AG09319 (cell line): Measurements from ENCODE around the gene ADAMTS8.

Experiments used
- DNase-seq: peaks from one replicate; pipeline ENCODE4 v3.0.0-alpha.2; 2010; ENCODE audit warnings: low read depth; ENCODE audit errors: extremely low read depth
- CTCF ChIP-seq: IDR thresholded peaks from 2 replicates; pipeline ENCODE4 v1.5.1; 2011; ENCODE audit warnings: low read depth, mild to moderate bottlenecking, inconsistent platforms, low read length, moderate library complexity

The ADAMTS8 gene

GRCh38 chr11:130379276-130379675 is 49.1 kb downstream of the ADAMTS8 start:
- no peak for DNase-seq
- TF ChIP-seq CTCF: no peak

- TF ChIP-seq CTCF: no peak
Measured at GRCh38 chr11:130370845-130371590, 57.4 kb downstream of the ADAMTS8 start.

GRCh38 chr11:130369713-130370112 is 58.7 kb downstream of the ADAMTS8 start:
- TF ChIP-seq CTCF: no peak
- no peak for DNase-seq

More at GRCh38 chr11:130370845-130371590, 57.4 kb downstream of the ADAMTS8 start:
- DNase-seq: no peak

- DNase-seq: no peak
- TF ChIP-seq CTCF: no peak
Measured at GRCh38 chr11:130369141-130369691, 59.2 kb downstream of the ADAMTS8 start.

GRCh38 chr11:130359419-130359818 is 69.0 kb downstream of the ADAMTS8 start:
- TF ChIP-seq CTCF: no peak
- no peak for DNase-seq

- DNase-seq: no peak
- TF ChIP-seq CTCF: no peak
Measured at GRCh38 chr11:130358398-130358797, 70.0 kb downstream of the ADAMTS8 start.
